CD4-positive, alpha-beta T cell treated with Interleukin-2 at 100 ng/mL for 4 hours (primary cell): Measurements from ENCODE around the gene SLIT1.

Source experiments
- DNase-seq: peaks from one replicate; pipeline ENCODE4 v3.0.0-alpha.2; 2020; ENCODE audit warnings: low spot score

SLIT1 gene

DNA sequence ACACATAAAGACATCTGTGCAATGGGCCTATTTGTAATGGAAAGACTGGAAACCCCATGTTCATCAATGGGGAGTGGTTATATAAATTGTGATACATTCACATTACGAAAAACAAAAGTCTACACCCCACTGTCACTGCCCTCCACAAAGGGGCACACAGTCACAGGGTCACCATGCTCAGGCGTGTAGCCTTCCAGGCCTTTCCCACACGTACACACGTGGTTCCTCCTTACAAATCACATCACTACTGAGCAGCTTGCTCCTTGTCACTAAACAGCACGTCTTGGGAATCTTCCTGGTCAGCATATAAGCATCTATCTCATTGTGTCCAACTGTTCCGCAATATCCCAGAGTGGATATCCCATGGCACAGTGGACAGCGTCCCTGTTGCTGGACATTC is 163.1 kb downstream of the SLIT1 start:
- DNase-seq = no peak

DNA sequence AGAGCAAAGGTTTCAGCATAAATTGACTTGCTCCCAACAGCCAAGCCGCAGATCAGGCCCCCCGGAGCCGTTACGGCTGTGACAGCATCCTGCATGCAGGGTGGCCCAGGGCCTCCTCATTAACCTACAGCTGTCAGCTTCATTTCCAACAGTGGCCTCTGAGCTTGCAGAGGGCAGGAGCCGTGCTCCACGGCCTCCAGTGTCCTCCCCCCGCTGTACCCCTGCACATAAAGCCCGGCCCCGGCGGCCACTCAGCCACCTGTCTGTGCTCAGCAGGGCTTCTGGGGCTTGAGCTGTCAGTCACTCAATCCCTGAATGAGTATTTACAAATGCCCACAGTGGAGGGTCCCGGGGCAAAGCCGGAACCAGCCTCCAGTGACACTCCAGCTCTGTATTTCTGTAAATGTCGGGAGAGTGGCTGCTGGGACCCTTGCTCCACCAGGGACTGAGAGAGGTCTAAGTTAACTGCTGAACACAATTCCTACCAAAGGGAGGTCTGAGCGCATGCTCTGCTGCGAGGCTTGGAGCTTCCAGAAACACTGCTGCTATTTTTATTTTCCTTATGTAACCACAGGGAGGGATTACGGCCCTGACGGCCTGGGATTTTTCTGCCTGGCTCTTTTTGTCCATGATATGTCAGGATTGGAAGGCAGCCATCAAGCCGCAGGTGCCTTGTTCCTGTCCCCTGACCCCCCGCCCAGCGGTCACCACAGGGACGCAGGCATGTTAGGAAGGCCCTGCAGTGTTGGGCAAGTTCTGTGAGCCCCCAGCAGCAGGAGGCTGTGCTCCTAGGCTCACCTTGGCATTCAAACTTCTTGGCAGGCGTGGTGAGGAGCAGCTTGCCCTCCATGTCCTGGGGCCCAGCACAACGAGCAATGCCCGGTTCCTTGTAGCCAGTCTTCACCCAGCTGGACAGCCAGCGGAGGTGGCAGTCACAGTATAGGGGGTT is 165.0 kb downstream of the SLIT1 start:
- no peak for DNase-seq

DNA sequence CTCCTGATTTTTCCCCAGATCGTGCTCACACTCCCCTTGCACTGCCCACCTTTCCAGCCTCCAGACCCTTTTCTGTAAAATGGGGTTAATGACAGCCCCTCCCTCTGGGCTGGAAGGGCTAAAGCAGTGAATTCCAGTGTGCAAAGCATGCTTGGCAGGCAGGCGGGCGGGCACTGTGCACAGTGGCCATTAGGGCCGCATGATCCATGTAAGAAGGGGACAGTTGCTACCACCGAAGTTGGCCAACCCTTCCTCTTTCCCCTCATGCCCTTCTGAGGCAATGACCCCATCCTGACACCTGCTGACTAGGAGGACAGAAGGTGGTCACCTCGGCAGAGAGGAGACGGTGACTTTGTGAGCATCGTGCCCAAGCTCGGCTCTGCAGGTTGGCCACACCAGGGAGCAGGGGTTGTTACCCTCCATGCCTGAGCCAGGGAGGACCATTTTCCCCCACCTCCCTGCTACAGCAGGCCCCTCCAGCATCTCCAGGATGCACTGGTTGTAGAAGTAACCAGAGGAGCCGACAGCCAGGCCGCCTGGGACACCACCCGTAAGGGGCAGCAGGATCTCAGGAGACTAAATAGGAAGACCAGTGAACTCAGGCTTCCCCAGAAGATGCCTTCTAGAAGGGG is 166.4 kb downstream of the SLIT1 start:
- DNase-seq = no peak

DNA sequence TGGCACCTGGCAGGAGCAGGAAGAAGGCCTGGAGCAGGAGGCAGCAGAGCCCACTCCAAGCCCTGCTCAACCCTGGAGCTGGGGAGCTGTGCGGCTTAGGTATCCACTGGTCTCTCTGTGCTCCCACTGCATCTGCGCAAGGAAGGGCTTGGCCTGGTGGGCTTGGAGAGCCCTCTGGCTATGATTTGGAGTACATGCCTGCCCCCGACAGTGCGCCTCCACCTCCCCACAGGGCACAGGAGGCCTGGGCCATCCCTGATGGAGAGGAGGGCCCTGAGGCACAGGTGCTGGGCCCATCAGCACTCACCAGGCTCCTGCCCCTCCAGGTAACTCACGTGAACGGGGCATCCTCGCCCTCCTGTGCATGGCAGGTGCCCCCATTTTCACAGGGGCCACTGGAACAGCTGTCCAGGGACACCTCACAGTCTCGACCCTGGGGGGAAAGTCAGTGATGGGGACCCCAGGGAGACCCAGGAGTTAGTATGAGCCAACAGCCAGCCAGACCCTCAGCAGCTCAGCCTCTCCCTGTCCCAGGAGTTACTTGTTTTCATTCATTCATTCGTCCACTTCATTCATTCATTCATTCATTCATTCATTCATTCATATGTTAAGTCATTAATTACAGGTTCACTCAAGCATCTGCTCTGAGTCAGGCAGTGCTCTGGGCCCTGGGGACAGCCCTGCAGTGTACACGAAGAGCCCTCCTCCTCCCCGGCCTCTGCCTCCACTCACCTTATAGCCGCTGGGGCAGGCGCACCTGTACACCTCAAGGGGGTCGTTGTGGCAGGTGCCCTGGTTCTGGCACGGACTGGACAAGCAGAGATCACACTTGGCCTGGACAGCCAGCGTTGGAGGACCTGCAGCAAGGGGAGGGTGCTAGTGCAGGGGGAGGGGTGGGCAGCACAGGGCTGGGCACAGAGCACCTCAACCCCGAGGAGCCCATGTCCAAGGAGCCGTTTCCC is 167.2 kb downstream of the SLIT1 start:
- DNase-seq = no peak

DNA sequence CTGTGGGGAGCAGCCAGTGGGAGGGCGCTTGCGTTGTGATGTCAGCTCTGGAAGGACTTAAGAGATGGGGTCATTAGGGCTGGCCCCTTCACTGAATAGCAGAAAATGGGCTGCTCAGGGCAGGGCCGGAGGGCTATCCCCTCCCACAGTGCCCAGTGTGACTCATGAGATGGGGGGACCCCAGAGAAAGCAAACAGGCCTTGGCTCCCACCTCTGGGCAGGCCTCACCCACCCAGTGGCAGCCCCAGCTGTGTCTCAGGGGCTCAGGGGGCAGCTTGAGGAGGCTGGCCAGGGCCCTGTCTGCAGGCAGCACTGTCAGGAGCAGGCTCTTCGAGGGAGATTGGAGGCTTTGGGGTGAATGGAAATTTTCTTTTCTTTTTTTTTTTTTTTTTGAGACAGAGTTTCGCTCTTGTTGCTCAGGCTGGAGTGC is 168.3 kb downstream of the SLIT1 start:
- no peak for DNase-seq

DNA sequence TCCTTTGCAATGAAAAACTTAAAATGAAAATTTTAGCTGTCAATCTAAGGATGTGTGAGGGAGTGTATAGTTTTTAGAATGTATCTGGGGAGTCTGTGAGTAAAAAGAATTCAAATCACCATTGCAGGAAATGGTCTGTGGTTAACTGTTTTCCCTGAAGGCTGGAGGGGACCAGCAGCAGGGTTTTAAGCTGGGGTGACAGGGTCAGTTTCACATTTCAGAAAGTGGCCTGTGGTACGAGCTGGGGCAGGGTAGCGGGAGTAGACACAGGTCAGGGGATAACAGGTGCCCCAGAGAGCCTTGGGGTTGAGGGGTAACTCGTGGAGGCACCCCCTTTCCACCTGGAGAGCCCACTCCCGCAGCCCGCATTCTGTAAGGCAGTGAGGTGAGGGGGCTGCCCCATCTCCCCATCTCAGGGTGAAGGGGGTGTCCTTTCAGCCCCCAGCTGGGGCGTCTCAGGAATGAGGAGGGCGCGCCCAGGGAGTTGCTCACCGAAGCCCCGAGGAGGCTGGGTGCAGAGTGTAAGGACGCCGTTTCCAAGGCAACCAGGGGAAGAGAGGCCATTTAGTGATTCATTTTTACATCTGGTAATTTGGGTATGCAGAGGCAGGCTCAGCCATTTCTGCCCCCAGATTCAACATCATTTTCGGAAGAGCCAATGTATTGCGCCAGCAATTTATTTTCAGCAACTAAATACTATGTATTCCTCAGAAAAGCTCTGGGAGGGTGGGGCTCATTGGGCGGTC is 168.9 kb downstream of the SLIT1 start:
- DNase-seq = no peak

DNA sequence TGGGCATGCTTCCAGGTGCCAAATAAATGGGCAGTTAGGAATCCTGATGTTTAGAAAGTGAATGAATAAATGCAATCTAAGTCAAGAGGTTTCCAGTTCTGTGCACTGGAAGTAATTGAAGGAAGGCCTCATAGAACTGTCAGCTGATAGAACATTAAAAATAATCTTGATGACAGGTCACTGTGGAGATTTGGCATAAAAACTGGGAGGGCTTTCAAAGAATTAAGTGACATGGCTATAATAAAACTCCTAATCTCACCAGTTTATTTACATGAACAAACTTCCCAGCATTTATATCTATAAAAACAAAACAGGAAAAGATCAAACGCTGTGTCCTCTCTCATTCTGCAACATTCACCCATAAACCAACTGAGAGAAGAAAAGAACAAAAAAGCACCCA is 170.5 kb downstream of the SLIT1 start:
- no peak for DNase-seq

DNA sequence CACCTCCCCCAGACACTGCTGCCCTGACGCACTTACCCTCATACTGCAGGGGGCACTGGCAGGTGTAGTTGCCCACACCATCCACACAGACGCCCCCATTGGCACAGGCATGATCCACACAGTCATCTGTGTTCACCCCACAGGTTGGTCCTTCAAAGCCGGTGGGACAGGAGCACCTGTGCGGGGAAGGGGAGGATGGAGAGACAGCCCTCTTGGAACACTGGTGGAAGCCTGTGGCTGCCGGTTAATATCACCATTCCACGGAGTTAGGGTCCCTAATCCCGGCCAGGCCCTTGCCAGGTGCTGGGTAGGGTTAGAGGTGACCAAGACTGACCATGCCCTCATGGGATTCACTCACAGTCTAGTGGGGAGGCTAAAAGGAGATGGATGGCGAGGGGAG is 171.8 kb downstream of the SLIT1 start:
- DNase-seq = no peak

DNA sequence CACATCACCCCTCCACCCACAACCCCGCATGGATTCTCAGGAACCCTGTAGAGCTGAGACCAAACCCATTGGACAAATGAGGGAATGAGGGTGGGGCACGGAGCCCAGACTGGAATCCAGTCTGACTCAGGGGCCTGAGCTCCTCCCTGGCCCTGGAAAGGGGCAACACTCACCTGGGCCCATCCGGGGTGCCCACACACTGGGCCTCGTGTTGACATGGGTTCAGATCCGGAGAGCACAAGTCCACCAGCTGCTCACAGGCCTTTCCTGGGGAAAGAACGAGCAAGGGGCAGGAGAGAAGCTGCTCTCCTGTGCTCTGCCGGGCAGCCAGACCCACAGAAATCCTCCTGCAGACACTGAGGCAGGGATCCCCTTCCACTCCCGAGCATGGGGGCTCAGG is 172.2 kb downstream of the SLIT1 start:
- no peak for DNase-seq

DNA sequence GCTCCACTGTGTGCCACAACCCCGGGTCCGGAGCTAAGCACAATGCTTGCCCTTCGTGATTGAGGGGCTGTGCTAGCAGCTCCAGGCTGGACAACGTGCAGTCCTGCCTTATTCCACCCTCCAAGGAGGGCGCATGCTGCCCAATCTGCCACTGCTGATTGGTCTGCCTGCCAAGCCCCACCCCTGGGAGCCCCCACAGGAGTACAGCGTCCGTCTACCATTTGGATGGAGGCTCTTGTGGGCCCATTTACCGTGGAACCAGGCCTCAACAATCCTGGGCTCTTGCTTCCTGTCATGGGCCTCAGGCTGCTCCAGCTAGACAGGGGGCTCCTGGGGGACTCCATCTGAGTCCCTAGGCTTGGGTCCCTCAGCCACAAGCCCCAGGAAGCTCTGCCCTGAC is 173.3 kb downstream of the SLIT1 start:
- no peak for DNase-seq

DNA sequence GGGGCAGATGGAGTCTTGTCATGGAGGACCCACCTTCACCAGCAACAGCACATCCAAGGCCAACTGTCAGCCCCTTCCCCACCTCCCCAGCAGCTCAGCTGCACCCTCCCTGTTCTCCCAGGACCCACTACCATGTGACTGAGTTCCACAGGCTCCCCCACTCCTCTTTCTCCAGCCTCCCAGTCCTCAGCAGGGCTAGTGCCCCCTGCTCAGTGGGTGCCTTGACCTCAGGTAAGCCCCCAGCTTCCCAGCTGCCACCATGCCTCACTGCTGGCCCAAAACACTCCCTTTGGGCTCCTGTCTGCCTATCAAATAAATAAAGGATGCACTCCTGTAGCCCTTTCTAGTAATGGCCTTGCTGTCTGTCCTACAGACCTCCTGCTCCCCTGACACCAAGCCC is 174.4 kb downstream of the SLIT1 start:
- no peak for DNase-seq

DNA sequence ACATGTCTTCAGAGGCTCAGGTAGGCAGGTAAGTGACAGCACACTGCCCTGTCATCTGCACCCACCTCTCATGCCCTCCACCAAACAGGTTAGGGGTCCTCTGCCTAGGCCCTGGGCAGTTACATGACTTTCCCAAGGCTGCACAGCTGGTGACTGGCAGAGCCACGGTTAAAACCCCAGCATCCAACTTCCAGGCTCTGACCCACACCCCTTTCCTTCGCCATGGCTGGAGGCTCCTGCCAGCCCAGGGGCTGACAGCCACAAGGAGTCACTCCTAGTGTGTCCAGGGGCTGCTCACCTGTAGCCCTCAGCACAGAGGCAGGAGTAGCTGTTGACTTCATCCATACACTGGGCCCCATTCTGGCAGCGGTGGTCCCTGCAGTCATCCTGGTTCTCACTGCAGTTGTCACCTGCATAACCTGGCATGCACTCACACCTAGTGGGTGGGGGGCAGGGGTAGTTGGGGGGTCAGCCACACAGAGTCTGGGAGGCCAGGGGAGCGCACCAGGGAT is 175.0 kb downstream of the SLIT1 start:
- DNase-seq = no peak

DNA sequence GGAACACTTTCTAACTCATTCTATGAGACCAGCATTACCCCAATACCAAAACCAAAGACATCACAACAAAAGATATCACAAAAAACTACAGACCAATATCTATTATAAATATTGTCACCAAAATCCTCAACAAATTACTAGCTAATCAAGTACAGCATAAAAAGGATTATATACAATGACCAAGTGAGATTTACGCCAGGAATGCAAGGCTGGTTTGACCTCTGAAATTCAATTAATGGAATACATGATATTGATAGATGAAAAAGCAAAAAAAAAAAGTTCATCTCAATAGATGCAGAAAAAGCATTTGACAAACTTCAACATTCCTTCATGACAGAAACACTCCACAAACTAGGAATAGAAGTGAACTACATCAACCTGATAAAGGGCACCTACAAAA is 178.3 kb downstream of the SLIT1 start:
- no peak for DNase-seq

DNA sequence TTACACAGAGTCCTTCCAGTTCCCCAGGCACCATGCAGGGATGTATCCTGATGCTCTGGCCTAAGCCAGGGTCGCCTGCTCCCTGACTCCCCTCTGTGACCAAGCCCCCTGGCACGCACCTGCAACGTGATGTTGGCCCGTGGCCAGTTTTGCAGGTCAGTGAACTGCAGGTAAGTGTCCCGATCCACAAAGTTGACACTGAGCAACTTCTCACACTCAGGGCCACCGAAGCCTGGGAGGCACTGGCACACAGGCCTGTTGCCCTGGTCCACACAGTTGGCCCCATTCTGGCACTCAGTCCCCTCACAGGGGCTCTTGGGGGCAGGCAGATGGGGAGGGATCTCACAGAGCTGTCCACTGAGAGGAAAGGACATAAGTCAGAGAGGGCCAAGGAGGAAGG is 179.4 kb downstream of the SLIT1 start:
- no peak for DNase-seq

DNA sequence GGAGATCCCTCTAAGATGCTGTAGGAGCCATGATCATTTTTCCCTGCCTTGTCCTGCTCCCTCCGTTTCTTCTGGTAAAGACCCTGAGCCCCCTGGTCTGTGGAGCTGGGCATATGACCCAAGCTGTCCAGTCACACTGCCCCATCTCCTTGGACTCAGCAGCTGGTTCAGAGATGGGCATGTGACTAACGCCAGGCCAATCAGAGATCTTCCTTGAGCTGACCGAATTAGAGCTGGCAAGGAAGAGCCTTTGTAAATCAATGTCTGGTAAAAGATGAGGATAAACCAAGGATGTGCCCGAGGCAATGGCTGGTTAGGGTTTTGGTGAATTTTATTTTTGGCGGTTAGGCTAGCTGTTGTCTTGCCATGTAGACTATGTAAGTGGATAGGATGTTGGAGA is 180.4 kb downstream of the SLIT1 start:
- no peak for DNase-seq

DNA sequence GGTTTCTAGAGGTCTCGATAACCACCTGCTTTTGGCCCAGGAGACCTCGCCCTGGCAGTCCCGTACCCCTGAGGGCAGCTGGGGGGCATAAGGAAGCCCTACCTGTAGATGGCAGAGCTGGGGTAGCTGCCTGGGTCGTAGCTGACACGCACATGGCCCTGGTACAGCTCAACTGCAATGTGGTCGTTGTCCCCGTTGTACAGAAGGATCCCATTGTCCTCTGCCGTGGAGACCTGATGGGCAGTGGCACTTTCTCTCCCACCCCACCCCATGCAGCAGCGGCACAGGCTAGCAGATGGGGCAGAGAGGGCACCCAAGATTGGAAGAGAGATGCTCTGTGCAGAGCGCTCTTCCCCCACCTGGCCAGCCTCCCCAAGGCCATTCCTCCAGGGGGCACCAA is 181.2 kb downstream of the SLIT1 start:
- no peak for DNase-seq

DNA sequence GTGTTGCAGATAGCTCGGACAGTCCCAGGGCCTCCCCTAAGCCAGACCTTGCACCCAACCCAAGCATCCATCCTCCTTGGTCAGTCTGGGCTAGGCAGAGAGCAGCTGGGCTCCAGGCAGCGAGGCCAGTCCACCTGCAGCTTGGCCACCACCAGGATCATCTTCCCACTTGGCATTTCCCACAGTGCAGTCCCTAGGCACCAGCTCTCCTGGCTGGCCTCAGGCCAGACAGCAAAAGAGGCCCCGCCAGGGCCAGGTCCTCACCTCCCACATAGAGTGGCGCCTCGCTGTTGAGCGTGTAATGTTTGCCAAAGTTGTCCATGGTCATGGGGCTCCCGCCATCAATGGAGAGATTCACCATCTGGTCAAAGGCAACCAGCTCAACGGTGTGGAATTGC is 182.0 kb downstream of the SLIT1 start:
- no peak for DNase-seq

DNA sequence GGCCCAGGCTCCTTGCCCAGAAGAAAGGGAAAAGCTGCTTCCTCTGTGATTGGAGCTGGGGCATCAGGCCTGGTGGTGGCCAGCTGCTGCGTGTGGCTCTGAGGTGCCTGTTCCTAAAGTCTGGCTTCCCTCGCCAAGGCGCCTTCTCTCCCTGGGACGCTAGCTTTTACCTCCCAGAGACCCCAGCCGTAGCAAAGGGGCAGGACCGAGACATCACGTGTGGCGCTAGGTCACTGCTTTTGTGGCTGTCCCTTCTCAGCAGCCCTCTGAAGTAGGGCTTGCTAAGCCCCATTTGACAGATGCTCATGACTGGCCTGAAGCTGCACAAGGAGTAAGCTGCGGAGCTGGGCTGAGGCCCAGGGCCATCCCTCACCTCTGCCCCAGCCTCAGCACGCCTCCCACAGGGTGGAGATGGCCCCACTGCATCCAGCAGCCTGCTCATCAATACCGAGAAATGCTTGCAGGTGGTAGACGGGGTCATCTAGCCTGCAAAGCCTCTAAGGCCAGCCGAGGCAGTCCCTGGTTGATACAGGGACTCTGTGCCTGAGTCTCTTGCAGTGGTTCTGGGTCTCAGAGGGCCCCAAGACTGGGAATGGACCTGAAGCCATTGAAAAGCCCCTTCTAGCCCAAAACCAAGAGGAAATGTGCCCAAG is 182.5 kb downstream of the SLIT1 start:
- DNase-seq = no peak

DNA sequence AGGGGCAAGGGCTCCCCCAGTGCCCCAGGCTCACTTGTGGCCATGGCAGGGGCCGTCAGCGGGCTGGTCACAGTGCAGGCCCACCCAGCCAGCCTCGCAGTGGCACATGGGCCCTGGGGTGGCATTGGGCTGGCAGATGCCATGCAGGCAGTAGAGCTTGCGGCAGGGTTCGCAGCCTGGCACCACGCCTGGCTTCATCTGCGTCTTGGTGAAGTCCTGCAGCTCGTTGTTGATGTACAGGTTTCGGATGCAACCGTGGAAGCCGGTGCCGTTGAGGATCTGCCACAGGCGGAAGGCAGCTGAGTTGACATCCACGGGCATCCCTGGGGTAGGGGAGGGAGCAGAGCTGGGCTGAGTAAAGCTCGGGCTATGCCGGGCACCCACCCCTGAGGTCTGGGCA is 183.1 kb downstream of the SLIT1 start:
- DNase-seq = no peak

DNA sequence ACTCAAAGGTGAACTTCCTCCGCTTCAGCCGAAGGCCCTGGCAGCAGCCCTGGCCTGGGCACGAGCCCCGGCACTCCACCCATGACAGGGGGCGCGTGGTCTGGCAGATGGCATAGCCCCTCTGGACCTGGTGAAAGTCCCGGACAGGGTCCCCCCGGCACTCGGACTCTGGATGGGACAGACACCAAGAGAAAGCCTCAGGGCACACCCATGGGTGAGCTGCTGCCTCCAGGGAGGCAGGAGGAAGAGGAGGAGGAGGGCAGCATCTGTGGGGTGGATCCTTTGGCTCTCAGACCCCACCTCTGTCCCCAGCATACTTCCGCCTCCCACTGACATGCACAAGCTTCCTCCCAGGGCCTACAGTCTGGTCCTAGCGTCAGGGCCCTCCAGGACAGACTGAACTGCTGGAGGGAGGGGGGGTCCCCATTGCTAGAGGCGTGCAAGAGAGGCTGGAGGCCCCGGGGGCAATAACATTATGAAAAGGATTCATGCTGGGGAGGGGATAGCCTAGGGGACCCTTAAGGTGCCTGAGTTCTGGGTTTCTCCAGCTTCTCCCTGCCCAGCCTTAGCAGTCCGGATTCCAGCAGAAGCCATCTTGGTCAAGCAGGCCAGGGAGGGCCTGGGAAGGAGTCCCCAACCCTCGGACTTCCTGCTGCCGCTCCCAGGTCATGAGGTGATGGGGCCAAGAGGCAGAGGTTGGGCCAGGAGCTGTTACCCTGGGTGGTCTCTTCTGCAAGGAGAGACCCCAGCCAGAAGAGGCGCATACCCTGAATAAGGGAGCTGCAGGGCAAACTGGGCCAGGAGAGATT is 184.4 kb downstream of the SLIT1 start:
- no peak for DNase-seq
